Cardiac atrium fibroblast (primary cell): Measurements from ENCODE around the gene LAMB2. TPM values are rescaled to one million over a fixed set of nuclear protein-coding genes. Genes with fewer than 3 reads are reported as not detected.

Source experiments
- total RNA-seq: library from RNA; depleted of rRNA; stranded (reverse); fragments of >200 nt; gene quantifications from 2 replicates; pipeline ENCODE4 v1.2.3, GENCODE V29; 2015

Gene LAMB2
- 356 and 396 TPM in 2 replicates for total RNA-seq

GRCh38 chr3:49132437-49133225, at the start of gene LAMB2:
LAMB2 (minus strand) TSS chr3:49133050; CDS start chr3:49132867, 183 bp downstream.

GRCh38 chr3:49171119-49171774, 38.4 kb upstream of the LAMB2 start, which contains the start of gene KLHDC8B:
KLHDC8B (plus strand) TSS chr3:49171598; CDS start chr3:49172770, 1,172 bp downstream.

GRCh38 chr3:49165771-49166751, 33.2 kb upstream of the LAMB2 start, which contains the start of gene CCDC71:
CCDC71 (minus strand) TSS chr3:49166331; CDS start chr3:49164208, 2,123 bp downstream.

GRCh38 chr3:49120438-49121131, 12.3 kb downstream of the LAMB2 start, which contains the start of gene USP19:
USP19 (minus strand) TSS chr3:49120823; CDS start chr3:49119145, 1,678 bp downstream.

GRCh38 chr3:49104427-49105291, 28.2 kb downstream of the LAMB2 start, which contains the start of gene QARS1:
QARS1 (minus strand) TSS chr3:49104757; CDS start chr3:49104733, 24 bp downstream.

GRCh38 chr3:49093853-49094767, 38.7 kb downstream of the LAMB2 start, which contains the start of gene QRICH1:
QRICH1 (minus strand) TSS chr3:49094071; CDS start chr3:49077017, 17,054 bp downstream.

Other genes starting within 250 kb of the LAMB2 start
- gene SLC25A20, start 234.2 kb downstream of the LAMB2 start, total RNA-seq, result 23.8 and 34.0 TPM in 2 replicates
- 33.2 and 77.3 TPM in 2 replicates for gene ARIH2, start 214.2 kb downstream of the LAMB2 start, total RNA-seq
- 22.6 and 26.2 TPM in 2 replicates for gene P4HTM, start 142.8 kb downstream of the LAMB2 start, total RNA-seq
- gene WDR6, start 125.7 kb downstream of the LAMB2 start, total RNA-seq, result 63.9 and 67.6 TPM in 2 replicates
- gene DALRD3, start 114.5 kb downstream of the LAMB2 start, total RNA-seq, result 35.2 and 41.3 TPM in 2 replicates
- gene NDUFAF3, start 110.9 kb downstream of the LAMB2 start, total RNA-seq, result 125 and 151 TPM in 2 replicates
- 205 and 213 TPM in 2 replicates for gene IMPDH2, start 103.7 kb downstream of the LAMB2 start, total RNA-seq
- gene QRICH1, start 39.0 kb downstream of the LAMB2 start, total RNA-seq, result 50.5 and 71.3 TPM in 2 replicates
- gene QARS1, start 28.3 kb downstream of the LAMB2 start, total RNA-seq, result 270 and 287 TPM in 2 replicates
- 33.8 and 55.2 TPM in 2 replicates for gene USP19, start 12.2 kb downstream of the LAMB2 start, total RNA-seq
- gene CCDC71, start 33.3 kb upstream of the LAMB2 start, total RNA-seq, result 35.6 and 36.6 TPM in 2 replicates
- 17.3 and 30.1 TPM in 2 replicates for gene KLHDC8B, start 38.5 kb upstream of the LAMB2 start, total RNA-seq
- 0.36 and 0.65 TPM in 2 replicates for gene C3orf62, start 144.2 kb upstream of the LAMB2 start, total RNA-seq
- gene USP4, start 207.0 kb upstream of the LAMB2 start, total RNA-seq, result 6.0 and 8.8 TPM in 2 replicates
- gene GPX1, start 225.3 kb upstream of the LAMB2 start, total RNA-seq, result 291 and 365 TPM in 2 replicates